BJ (cell line): ENCODE measurements around the gene PDIK1L. TPM values are rescaled to one million over a fixed set of nuclear protein-coding genes. Genes with fewer than 3 reads are reported as not detected.

ENCODE experiments used
- CTCF ChIA-PET: fragments of 350-600 bp; formaldehyde crosslinking; extraction: SDS; loops from one replicate; lab custom pipeline; 2021; ENCODE audit warnings: antibody characterized with exemption, inconsistent platforms; lab: Yijun Ruan, JAX
- POLR2A ChIA-PET: fragments of 300-600 bp; sonication (Branson Sonifier 250); formaldehyde crosslinking; extraction: SDS; loops from one replicate; lab custom pipeline; 2021; ENCODE audit warnings: antibody characterized with exemption; lab: Charles Lee
- DNase-seq: peaks from one replicate; pipeline ENCODE4 v3.0.0-alpha.2; 2011; ENCODE audit warnings: low read depth
- H3K27me3 ChIP-seq: 2 replicates; pipeline ENCODE4 v1.6.0; 2011; ENCODE audit warnings: low read length; ENCODE audit not compliant: control insufficient read depth, insufficient read depth
- H3K36me3 ChIP-seq: 2 replicates; pipeline ENCODE4 v1.5.1; 2011; ENCODE audit warnings: low read length; ENCODE audit not compliant: control insufficient read depth, insufficient read depth
- H3K4me3 ChIP-seq: 2 replicates; pipeline ENCODE4 v1.5.1; 2011; ENCODE audit warnings: low read depth, mild to moderate bottlenecking, control low read depth, low read length
- CTCF ChIP-seq: IDR thresholded peaks from 2 replicates; pipeline ENCODE4 v1.5.1; 2011; ENCODE audit warnings: low read depth, mild to moderate bottlenecking, control low read depth, inconsistent platforms, low read length, moderate library complexity; ENCODE audit not compliant: insufficient read depth
- polyA plus RNA-seq: library from polyadenylated mRNA; depleted of rRNA; stranded (reverse); fragments of >200 nt; gene quantifications from 2 replicates; pipeline ENCODE4 v1.2.3, GENCODE V29; 2011

Gene PDIK1L
- polyA plus RNA-seq, 1 experiment: 1.4 TPM

- ChIA-PET CTCF (interaction anchor here (0.7 to 1.8 kb wide), 10 partner anchors 9 to 128 kb away, joined by 3 to 10 read pairs (median 4); no protein-coding TSS in a partner anchor), POLR2A (no interaction called here)
- peaks cover 5% of the 10 kb centered on the region for H3K27me3 ChIP-seq
- no peak overlapping the region for H3K4me3 ChIP-seq
- no peaks in the 10 kb centered on the region for H3K36me3 ChIP-seq
- TF ChIP-seq CTCF: no peak
- DNase-seq: no peak
Observed at GRCh38 chr1:26163684-26164035, 52.0 kb downstream of the PDIK1L start.

- H3K4me3 ChIP-seq: peak overlapping the region; percentile 32
- POLR2A ChIA-PET: no interaction called here
- H3K36me3 ChIP-seq: no peaks in the 10 kb centered on the region
- CTCF ChIA-PET: interaction anchor here (0.6 to 2.1 kb wide), 16 partner anchors 8 to 269 kb away, joined by 3 to 10 read pairs (median 4); partner anchors contain the start of gene CNKSR1
- H3K27me3 ChIP-seq: peaks cover 5% of the 10 kb centered on the region
- peak; percentile 3; the same call in 1 of the 2 replicates for TF ChIP-seq CTCF
- DNase-seq: no peak
Observed at GRCh38 chr1:26164036-26164860, 52.6 kb downstream of the PDIK1L start.

- ChIA-PET CTCF (interaction anchor here (0.6 to 2.1 kb wide), 9 partner anchors 8 to 269 kb away, joined by 3 to 9 read pairs (median 3); partner anchors contain the start of gene CNKSR1), POLR2A (no interaction called here)
- H3K27me3 ChIP-seq: peaks cover 5% of the 10 kb centered on the region
- no peak for DNase-seq
- H3K36me3 ChIP-seq: no peaks in the 10 kb centered on the region
- H3K4me3 ChIP-seq: no peak overlapping the region
- no peak for TF ChIP-seq CTCF
Observed at GRCh38 chr1:26164861-26165842, 53.5 kb downstream of the PDIK1L start.

GRCh38 chr1:26166719-26167281, 55.2 kb downstream of the PDIK1L start:
- H3K4me3 ChIP-seq: no peak overlapping the region
- TF ChIP-seq CTCF: no peak
- H3K27me3 ChIP-seq: peaks cover 5% of the 10 kb centered on the region; the same call in 1 of the 2 replicates
- ChIA-PET CTCF (interaction anchor here (1.1 to 2.3 kb wide), 3 partner anchors 11 to 225 kb away, joined by 3 to 5 read pairs (median 4); no protein-coding TSS in a partner anchor), POLR2A (no interaction called here)
- no peak for DNase-seq
- no peaks in the 10 kb centered on the region; the same call in 1 of the 2 replicates for H3K36me3 ChIP-seq
